Activated CD8-positive, alpha-beta memory T cell treated with anti-CD3 and anti-CD28 coated beads for 4 hours (primary cell): ENCODE measurements around the gene DLG5.
"Not testable (repeated sequence)": the region's sequence is repeated elsewhere in the genome, so short reads cannot be mapped to it uniquely, and the experiment has no call there.

Experiments
- DNase-seq, 2 donors: peaks; one replicate each; pipeline ENCODE4 v3.0.0-alpha.2; 2020; ENCODE audit warnings: low read depth in 2 of 2

DLG5 gene

DNA sequence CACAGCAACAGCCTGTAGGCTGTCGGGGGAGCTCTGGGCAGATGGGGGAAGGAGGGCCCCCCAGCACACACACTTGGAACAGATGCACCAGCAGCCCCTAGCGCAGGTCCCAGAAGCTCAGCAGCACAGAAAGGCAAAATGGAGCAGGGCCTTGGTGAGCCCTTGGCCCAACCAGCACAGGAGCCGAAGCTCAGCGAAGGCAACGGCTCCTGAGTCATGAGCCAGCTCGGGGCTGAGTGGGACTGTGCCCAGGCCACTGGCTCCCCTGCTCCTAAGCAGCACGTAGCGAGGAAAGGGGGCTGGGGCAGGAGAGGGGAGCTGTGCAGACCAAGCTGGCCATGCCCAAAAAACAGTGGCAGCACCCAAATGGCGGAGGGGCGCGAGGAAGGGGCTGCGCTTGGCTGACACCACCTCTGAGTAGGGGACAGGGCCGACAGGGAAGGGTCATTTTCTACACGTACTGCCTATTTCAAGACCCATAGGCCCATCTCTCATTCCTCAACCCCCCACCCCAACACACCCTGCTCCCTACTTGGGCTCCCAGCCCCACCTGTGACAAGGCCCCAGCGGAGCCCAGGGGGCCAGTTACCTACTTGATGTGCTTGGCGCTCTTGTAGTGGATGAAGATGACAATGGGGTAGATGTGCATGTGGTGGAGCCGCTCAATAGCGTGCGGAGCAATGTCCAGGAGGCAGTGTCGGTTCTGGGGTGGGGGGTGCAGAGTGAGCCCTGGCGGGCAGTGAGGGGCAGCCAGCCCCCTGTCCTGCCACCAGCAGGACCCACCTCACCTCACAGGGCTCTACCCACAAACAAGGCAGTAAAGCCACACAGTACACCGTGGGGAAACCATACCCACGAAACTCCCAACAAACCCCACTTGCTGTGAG, 132.1 kb downstream of the DLG5 start:
- no peak for DNase-seq

DNA sequence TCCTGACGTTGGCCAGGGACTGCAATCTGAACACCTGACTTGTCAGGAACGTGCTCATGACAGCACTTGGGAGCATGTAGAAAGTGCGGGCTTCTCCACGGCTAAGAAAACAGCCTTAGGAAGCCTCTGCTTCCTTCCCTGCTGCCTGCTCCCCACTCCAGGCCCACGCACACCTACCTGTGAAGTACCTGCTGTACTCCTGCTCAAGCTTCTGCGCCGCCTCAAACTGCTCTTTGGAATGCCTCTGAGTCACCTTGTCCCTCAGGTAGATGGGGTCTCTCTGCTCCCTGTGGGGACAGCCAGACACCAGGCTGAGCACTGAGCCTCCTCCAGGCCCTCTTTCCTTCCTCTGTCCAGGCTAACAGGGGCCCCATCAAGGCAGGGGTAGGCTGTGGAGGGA, 132.7 kb downstream of the DLG5 start:
- no peak for DNase-seq

DNA sequence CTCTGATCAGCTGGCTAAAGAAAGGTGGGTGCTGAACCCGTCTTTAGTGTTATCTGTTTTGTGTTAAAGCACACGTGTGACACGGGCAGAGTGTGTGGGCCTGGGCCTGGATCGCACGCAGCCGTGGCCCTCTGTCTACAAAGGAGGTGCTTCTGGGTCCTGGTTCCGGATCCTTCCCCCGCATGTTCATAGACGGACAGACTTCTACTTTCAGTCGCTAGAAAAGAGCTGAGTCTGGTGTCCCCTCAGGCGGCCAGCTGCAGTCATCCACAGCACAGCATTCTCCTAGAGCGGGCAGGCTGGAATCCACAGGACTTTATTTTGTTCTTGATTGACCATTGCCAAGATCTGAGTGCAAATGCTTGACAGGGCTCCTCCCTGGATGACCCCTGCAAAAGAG, 134.4 kb downstream of the DLG5 start:
- DNase-seq: no peak

DNA sequence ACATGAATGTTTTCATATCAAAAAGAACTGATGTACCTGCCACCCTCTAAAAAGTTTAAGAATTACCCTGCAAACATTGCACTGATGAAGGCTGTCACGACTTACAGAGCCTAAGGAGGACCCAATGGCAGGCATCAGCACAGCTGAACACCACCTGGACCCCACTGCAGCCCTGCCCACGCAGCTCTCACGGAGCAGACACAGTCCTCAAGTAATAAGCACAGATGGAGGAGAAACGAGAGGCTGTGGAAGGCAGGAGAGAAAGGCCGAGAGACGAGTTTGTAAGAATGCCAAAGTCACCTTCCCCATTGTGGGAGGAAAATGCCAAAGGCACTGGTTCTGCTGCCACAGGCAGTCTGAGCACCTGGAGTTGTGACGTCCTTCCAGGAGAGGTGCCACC, 135.0 kb downstream of the DLG5 start:
- no peak for DNase-seq

DNA sequence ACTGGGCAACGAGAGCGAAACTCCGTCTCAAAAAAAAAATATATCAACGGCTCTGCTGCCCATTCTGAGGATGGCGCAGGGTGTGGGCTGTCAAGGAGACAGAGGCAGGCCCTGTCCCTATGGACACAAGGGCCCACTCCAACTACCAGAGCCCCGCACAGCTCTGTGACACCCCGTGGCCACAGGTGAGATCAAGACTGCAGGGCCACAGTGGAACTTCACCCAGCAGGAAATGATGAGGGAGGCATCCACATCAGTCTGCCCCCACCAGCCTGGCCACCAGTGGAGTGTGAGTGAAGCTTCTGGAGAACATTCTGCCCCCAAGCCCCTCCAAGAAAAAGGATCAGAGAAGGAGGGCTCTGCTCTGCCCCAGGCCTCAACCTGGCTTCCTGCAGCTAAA, 136.7 kb downstream of the DLG5 start:
- no peak for DNase-seq

DNA sequence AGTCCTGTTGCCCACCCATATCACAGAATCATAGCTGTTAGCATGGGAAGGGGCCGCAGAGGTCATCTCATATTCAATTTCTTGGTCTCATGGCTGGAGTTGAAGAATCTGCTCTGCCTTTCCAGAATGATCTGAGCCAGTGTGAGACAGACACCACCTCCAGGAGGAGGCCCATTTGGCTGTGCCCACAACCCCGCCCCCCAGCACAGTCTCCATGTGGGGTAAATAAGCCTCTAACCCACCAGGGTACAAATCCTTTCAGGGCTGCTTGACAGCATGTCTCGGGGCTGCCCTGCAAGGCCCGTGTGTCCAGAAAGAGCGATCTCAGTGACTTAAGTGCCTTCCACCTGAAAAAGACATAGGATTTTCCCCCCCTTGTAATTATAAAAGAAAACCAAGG, 137.5 kb downstream of the DLG5 start:
- no peak for DNase-seq

DNA sequence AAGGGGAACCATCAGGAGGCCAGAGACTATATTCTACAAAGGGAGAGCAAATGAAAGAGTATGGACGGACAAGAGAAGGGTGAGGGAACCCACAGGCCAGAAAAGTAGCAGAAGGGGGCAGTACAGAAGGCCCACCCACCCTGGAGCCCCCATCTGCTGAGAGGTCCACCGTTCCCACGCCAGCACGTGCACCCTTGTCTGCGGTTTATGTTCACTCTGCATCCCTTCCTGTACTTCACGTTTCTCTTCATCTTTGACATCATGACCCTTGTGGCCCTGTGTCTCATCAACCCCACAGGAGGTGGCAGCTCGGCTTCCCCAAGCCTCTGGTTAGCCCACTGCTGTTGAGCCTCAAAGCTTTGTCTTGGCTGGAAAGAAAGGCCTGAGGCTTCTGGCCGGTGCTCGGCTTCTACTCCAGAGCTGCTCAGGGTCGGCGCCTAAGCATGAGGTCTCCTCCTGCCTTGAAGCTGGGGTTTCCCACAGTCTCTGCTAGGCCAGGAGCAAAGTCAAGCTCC, 138.0 kb downstream of the DLG5 start:
- DNase-seq: no peak

DNA sequence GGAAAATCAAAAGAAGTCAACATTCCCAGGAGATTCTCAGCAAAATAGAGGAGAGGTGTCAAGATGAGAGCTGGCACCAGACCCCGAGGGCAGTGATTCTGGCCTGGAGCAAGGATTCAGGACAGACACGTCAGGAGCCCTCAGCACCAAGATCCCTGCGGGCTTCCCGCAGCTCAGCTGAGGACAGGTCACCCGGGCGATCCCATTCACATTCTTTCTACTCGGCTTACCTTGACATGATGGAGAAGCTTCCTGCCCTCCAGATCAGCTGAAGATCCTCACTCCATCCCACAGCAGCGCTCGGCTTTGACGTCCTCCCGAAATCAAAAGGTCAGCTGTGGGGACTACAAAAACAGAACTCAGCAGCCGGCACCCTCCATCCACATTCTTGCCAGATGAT, 139.1 kb downstream of the DLG5 start:
- no peak for DNase-seq

DNA sequence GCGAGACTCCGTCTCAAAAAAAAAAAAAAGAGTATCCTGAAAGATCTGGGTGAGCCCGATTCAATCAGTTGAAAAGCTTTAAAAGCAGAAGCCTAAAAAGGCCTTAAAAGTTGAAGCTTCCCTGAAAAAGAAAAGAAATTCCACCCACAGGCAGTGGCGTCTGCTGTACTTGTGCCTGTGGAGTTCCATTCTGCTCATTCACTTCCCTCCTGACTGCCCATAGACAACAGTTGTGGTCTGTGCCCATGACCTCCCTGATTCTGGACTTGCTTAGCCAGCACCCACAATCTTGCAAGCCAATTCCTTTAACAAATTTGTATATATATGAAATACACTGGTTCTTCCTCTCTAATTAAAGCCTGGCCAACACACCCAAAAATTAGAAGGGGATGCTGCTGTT, 141.7 kb downstream of the DLG5 start:
- no peak for DNase-seq

DNA sequence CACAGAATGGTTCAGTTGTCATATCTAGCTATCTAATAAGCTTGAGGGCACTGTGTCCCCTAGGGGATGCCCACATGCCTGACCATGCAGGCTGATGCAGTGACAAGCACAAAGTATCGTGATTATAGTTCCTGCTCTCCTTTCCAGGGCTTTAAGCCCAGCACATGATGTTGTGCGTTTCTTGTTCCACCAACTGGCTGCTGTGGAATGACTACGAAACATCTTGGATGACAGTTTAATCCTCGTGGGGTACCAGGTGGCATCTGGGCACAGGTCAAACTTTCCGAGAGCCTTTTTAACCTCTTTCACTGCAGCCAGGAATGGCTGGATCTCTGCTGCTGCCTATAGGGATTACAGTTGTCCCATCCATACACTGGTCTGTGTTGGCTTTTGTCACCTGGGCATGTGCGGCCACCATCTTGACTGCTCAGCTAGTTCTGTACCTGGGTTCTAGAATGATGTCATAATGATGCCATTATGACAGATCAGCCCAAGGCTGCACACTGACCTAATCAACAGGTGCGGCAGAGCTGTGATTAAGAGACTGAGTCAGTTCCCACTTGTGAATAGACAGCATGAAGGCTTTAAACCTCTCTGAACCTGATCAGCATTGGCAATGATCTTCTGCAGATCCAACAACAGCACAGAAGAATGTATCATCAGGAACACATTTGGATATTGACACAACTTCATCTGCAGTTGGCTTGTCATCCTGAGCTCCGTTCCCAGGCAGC, 144.1 kb downstream of the DLG5 start:
- DNase-seq: no peak

DNA sequence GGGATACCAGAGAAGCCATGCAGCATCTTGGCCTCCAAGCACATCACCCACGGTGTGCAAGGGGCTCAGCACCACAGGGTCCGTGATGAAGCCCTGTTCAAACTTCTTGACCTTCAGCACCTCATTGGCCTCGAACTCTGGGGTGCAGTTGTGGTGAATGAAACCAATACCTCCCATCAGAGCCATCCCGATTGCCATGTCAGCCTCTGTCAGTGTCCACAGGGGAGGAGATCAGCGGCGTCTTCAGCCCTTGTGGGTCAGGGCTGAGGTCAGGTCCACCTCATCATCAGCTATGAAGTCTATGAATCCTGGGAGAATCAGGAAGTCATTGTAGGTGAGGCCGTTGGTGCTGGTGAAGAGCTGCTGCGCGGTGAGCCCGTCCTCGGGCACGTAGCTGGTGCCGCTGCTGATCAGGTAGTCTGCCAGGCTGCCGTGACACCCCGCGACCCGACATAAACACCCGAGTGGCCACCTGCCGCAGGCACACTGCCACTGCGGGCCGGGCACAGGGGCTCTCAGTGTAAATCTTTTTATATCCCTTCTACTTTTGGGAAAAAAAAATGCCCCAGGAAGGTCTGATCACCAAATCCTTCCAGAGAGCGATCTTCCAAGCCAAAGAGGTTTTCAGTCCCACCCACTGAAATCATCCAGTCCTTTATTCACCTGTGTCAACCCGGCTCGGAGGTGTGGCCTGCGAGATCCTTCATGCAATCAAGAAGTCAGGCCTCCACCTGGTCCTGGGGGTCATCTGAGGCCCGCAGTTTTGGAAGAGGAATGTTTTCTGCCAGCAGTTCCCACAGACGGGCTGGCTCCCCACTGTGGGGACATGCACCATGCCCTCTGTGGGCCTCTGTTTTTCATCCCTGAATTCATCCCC, 144.9 kb downstream of the DLG5 start:
- no peak for DNase-seq

DNA sequence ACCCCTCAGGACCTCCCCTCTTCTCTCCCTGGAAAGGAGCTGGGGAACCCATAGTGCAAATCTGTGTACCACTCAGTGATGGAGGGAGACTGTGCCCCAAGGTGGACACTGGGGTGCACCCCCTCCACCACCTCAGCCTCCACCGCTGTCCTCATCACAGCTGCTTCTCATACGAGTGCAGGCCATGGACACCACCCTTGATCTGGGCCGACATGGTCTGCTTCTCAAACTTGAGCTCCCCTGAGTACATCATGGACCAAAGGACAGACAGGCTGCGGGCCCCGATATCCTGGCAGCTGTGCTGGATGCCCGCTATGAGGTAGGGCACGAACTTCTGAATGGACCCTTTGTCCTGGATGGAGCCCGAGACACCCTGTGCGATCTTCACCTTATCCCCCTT, 146.4 kb downstream of the DLG5 start:
- DNase-seq: no peak

DNA sequence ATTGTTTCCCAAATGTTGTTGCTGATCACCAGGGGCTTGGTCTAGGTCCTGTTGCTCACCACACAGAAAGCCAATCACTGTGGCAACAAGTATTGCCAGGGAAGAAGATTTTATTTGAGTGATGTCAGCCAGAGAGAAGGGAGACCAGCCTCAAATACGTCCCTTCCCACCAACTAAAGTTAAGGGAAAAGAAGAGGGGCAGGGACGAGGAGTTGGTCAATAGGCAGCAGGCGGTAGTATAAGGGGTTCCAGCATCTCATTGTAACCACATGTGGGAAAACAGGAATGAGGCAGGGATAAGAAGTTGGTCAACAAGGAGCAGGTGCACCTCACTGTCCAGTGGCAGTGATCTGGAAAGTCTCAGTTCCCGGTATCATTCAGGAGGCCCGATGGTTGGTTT, 150.1 kb downstream of the DLG5 start:
- no peak for DNase-seq

DNA sequence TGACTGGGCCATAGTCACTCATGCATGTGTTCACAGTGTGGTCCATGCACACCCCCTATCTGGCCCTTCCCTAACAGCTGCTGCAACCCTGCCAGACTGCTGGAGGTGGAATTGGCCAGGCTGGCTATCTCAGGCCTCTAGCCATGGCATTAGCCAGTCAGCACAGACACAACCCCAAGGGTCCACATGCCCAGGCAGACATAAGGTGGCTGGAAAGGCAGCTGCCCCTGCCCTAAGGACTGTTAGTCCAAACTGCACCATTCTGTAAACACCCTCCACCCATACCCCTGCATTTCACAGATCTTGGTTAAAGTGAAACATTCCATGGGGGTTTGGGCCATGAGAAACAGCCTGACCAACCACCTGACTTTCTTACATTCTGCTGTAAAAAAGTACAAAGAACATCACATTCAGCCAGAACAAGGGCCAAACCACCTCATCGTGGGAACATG, 151.6 kb downstream of the DLG5 start:
- DNase-seq: no peak

DNA sequence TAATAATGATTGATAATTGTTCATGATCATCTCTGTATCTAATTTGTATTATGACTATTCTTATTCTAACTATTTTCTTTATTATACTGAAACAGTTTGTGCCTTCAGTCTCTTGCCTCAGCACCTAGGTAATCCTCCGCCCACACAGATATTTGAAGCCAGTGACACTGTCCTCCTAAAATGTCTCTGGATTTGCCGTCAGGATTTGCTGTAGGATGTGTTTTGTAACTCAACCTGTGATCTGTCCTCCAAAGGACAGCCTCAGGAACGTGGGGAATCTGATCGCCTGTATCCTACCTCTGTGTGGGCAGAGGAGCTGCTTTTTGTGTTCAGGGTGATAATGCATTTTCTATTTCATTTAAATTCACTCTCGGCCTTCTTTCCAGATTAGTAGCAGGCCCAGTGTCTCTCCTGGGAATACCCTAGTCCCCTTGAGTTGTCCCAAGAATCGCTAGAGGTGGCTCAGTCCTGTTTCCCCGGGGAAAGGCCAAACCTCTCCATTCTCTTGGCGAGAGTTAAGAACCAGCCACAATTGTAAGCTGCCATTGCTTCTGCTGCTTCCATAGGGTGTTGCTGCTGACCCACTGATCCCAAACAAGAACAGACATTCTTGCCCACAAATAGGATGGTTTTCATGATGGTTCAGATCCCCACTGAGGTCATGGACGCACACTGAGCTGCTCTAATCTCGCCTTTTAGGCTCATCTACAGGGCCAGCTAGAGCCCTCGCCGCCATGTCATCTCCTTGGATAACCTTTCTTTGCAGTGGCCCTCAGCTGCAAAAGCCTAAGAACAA, 152.7 kb downstream of the DLG5 start:
- DNase-seq: no peak

DNA sequence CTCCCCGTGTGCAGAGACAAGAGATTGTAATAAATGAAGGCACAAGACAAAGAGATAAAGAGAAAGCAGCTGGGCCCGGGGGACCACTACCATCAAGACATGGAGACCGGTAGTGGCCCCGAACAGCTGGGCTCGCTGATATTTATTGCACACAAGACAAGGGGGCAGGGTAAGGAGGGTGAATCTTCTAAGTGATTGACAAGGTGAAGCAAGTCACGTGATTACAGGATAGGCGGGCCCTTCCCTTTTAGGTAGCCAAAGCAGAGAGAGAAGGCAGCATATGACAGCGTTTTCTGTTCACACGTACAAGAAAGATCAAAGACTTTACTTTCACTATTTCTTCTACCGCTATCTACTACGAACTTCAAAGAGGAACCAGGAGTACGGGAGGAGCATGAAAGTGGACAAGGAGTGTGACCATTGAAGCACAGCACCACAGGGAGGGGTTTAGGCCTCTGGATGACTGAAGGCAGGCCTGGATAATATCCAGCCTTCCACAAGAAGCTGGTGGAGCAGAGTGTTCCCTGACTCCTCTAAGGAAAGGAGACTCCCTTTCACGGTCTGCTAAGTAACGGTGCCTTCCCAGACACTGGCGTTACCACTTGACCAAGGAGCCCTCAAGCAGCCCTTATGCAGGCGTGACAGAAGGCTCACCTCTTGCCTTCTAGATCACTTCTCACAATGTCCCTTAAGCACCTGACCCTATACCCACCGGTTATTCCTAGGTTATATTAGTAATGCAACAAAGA, 153.5 kb downstream of the DLG5 start:
- DNase-seq: not testable (repeated sequence)

DNA sequence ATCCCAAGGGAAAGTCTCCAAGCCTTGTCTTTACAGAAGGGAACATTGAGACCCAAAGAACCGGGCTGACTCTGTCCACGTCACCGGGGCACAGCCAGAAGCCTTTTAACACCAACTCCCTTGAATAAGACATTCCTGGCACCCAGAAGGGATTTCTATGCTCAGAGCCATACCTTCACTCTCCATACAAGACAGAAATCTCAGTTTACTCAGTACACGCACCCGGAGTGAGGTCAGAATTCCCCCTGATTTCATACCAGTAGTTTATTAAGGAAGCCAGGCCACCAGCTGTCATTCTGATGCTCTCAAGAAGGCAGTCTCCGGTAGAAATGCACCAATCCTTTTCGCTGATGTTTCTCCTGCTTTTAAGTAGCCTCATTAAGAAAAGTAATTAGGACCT, 154.7 kb downstream of the DLG5 start:
- DNase-seq: no peak

DNA sequence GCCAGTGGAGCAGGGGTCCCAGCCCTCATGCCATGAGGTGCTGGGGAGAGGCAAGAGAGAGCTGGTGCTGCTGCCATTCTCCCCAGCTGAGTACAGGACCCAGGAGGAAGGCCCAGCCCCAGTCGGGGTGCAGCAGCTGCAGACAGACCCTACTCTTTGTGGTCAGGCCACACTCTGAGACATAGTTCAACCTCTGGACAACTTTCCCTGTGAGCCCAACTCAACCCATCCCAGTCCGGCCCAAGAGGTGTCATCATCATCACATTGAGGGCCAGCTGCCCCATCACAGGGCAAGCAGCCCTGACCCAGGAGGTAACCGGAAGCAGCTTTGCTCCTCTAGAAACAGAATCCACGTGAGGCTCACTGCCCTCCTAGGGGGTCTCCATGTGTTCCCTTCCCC, 155.1 kb downstream of the DLG5 start:
- DNase-seq: no peak

DNA sequence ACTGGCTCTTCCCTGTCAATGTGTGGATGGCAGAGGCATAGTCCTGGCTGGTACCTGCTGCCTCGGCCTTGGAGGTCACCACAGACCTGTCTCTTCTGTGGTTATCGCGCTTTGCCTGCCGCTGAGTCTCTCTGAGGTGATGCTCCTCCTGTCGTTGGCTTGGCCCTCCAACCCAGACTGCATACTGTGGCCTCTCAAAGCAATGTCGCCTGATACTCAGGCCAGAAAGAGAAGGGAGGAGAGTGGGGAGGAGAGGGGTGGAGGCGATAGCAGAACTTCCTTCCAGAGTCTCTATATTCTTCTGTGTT, 155.7 kb downstream of the DLG5 start:
- DNase-seq: no peak

DNA sequence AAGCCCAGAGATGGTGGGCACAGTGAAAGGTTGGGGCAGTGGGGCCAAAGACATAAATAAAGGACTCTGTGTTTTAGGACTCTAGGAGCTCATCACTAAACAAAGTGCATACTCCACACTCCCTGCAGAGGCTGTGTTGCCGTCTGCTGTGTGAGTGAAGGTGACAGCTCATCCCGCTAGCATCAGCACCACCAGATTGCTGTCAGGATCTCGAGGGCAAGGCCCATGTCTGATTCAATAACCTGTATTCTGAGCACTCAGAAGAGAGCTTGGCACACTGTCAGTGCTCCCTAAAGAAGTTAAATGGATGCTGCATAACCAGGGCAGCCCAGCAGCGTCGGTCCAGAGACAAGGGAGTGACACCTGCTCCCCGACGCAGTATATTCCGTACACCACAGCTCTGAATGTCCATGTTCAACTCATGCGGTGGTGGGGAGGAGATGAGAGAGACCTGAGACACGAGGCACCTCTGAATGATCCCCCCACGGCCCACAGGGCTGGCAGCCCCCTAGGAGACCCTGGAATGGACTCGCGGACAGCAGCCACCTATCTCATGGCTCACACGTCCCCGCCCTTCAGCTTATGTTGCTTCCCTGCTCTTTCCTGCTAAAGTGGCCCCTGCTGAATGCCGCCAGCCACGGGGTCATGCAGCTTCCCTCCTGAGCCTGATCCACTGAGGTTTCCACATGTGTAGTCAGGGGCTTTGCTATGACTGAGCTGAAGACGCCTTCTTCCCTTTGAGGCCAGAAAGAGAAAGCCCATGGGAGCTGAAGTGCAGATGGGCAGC, 156.3 kb downstream of the DLG5 start:
- DNase-seq: no peak
